K562 (cell line): ENCODE measurements around the gene CEP70. TPM values are rescaled to one million over a fixed set of nuclear protein-coding genes. Genes with fewer than 3 reads are reported as not detected.
A peak's percentile ranks its signal among the peaks of the same experiment; 100 is the strongest.

Experiments
- ATAC-seq: fragments of 200-7000 bp; cut with Tn5 transposase; 3 replicates; pipeline ENCODE4 v1.9.1; 2020; ENCODE audit warnings: moderate library complexity
- BruUV-seq: library from RNA; stranded (reverse); fragments of 400-500 nt; replicated peaks from 2 replicates; lab custom pipeline; 2021; lab: Mats Ljungman, UMichigan
- CTCF ChIA-PET: fragments of 300-600 bp; formaldehyde crosslinking; extraction: SDS; loops from one replicate; lab custom pipeline; 2021; ENCODE audit warnings: low intra/inter-chr PET ratio; lab: Yijun Ruan, JAX
- POLR2A ChIA-PET: fragments of 300-600, 350-650 bp; sonication (Branson Sonifier 250); formaldehyde crosslinking; extraction: SDS; loops from one replicate; lab custom pipeline; 2021; ENCODE audit warnings: antibody characterized with exemption, inconsistent platforms; lab: Yijun Ruan, JAX
- DNase-seq, 4 experiments: peaks; one replicate each; pipeline versions ENCODE4 v3.0.0 to v3.0.0-alpha.2; 2011 to 2018; ENCODE audit warnings: low spot score in 3 of 4, mixed read lengths in 3 of 4; ENCODE audit errors: extremely low read depth in 1 of 4
- FAIRE-seq: peaks from 2 replicates; lab custom pipeline; 2011; peaks lifted over from hg19 to GRCh38; lab: Jason Lieb, UNC
- H2AFZ ChIP-seq: 2 replicates; pipeline ENCODE4 v1.6.0; 2011; ENCODE audit warnings: low read depth, low read length, control low read depth, inconsistent platforms
- H3K27ac ChIP-seq: fragments of 200-600 bp; 3 replicates; pipeline ENCODE4 v1.8.0; 2011; ENCODE audit warnings: low read depth, mild to moderate bottlenecking, control low read depth, inconsistent platforms, low read length, moderate library complexity, mixed read lengths; ENCODE audit errors: extremely low read depth
- H3K27me3 ChIP-seq, 2 experiments: fragments of 300-600 bp in 1 of 2; 2 replicates in 1 of 2; 3 replicates in 1 of 2; pipeline versions ENCODE4 v1.6.0 to v1.8.0; 2011; ENCODE audit warnings: inconsistent platforms in 2 of 2, low read length in 2 of 2, mild to moderate bottlenecking in 1 of 2, mixed read lengths in 1 of 2, moderate library complexity in 1 of 2; ENCODE audit not compliant: control insufficient read depth in 2 of 2, insufficient read depth in 2 of 2
- H3K36me3 ChIP-seq: fragments of 300-600 bp; 3 replicates; pipeline ENCODE4 v1.8.0; 2011; ENCODE audit warnings: mild to moderate bottlenecking, low read length, inconsistent platforms; ENCODE audit not compliant: control insufficient read depth, insufficient read depth
- H3K4me1 ChIP-seq, 2 experiments: fragments of 200-600 bp in 1 of 2; replicated peaks in 1 of 2; 2 replicates in 1 of 2; 3 replicates in 1 of 2; pipeline versions ENCODE4 v1.5.1 to v1.8.0; 2011; ENCODE audit warnings: inconsistent platforms in 2 of 2, low read length in 2 of 2, mild to moderate bottlenecking in 1 of 2, mixed read lengths in 1 of 2, moderate library complexity in 1 of 2; ENCODE audit not compliant: control insufficient read depth in 2 of 2, insufficient read depth in 2 of 2
- H3K4me2 ChIP-seq: 2 replicates; pipeline ENCODE4 v1.6.1; 2011; ENCODE audit warnings: low read length, control low read depth, inconsistent platforms, mixed read lengths; ENCODE audit not compliant: insufficient read depth
- H3K4me3 ChIP-seq: fragments of 200-600 bp; sonication (generic), shearing (Covaris generic); 2 replicates; pipeline ENCODE4 v1.5.1; 2016; ENCODE audit warnings: control low read depth, inconsistent platforms
- H3K79me2 ChIP-seq: fragments of 200-600 bp; 3 replicates; pipeline ENCODE4 v1.8.0; 2011; ENCODE audit warnings: low read length, inconsistent platforms; ENCODE audit not compliant: control insufficient read depth, insufficient read depth
- H3K9ac ChIP-seq, 2 experiments: 2 replicates each; pipeline versions ENCODE4 v1.6.0 to v1.6.1; 2011; ENCODE audit warnings: low read depth in 2 of 2, low read length in 2 of 2, control low read depth in 1 of 2, inconsistent platforms in 1 of 2, mild to moderate bottlenecking in 1 of 2, mixed read lengths in 1 of 2; ENCODE audit not compliant: insufficient read depth in 1 of 2
- H3K9me1 ChIP-seq: one replicate; pipeline ENCODE4 v1.6.0; 2011; ENCODE audit warnings: inconsistent platforms, mild to moderate bottlenecking, low read length, moderate library complexity; ENCODE audit not compliant: control insufficient read depth, insufficient read depth
- H3K9me3 ChIP-seq: replicated peaks from 2 replicates; pipeline ENCODE4 v1.5.1; 2011; ENCODE audit warnings: low read depth, low read length, inconsistent platforms; ENCODE audit not compliant: control insufficient read depth, insufficient read depth
- H4K20me1 ChIP-seq: replicated peaks from 2 replicates; pipeline ENCODE4 v1.6.1; 2011; ENCODE audit warnings: low read length, inconsistent platforms, mixed read lengths; ENCODE audit not compliant: control insufficient read depth, insufficient read depth
- ASH1L ChIP-seq: fragments of 450-650 bp; IDR thresholded peaks from 2 replicates; pipeline ENCODE4 v1.6.1; 2018; ENCODE audit warnings: borderline replicate concordance, mild to moderate bottlenecking, low read depth; ENCODE audit not compliant: partially characterized antibody
- BRF1 ChIP-seq: IDR thresholded peaks from 3 replicates; pipeline ENCODE4 v1.6.1; 2011; ENCODE audit warnings: borderline replicate concordance, mild to moderate bottlenecking; ENCODE audit not compliant: insufficient read length; ENCODE audit errors: extremely low read depth
- ELF4 ChIP-seq: fragments of 450-650 bp; formaldehyde crosslinking; IDR thresholded peaks from 2 replicates; pipeline ENCODE4 v1.4.0; 2022; ENCODE audit warnings: missing genetic modification characterization
- L3MBTL2 ChIP-seq: fragments of 450-650 bp; IDR thresholded peaks from 2 replicates; pipeline ENCODE4 v1.6.1; 2016; ENCODE audit warnings: mild to moderate bottlenecking, moderate library complexity
- MCM7 ChIP-seq, 2 experiments: fragments of 450-650 bp; IDR thresholded peaks; 2 replicates each; pipeline ENCODE4 v1.6.1; 2016 to 2018
- MTA2 ChIP-seq: fragments of 450-650 bp; IDR thresholded peaks from 2 replicates; pipeline ENCODE4 v1.6.1; 2016; ENCODE audit warnings: low read depth
- NRF1 ChIP-seq, 2 experiments: fragments of 450-650 bp; IDR thresholded peaks in 1 of 2; conservative IDR thresholded peaks in 1 of 2; 2 replicates each; pipeline ENCODE4 v1.6.1; 2014; ENCODE audit warnings: mild to moderate bottlenecking in 2 of 2
- PBX2 ChIP-seq, 2 experiments: IDR thresholded peaks in 1 of 2; conservative IDR thresholded peaks in 1 of 2; 2 replicates each; pipeline ENCODE4 v1.6.1; 2016; ENCODE audit warnings: low read depth in 2 of 2, mild to moderate bottlenecking in 1 of 2, missing compliant biosample characterization in 1 of 2, missing genetic modification characterization in 1 of 2, moderate library complexity in 1 of 2
- POLR2G ChIP-seq: fragments of 200-400 bp; formaldehyde crosslinking; IDR thresholded peaks from 2 replicates; pipeline ENCODE4 v1.6.1; 2017; ENCODE audit warnings: low read depth, mild to moderate bottlenecking, antibody characterized with exemption, low read length, moderate library complexity
- RNF2 ChIP-seq: sonication (generic); IDR thresholded peaks from 2 replicates; pipeline ENCODE4 v1.6.1; 2016
- SPI1 ChIP-seq: IDR thresholded peaks from 2 replicates; pipeline ENCODE4 v1.6.1; 2011; ENCODE audit warnings: low read depth, low read length, control low read depth, borderline replicate concordance
- STAT5A ChIP-seq: IDR thresholded peaks from 2 replicates; pipeline ENCODE4 v1.6.1; 2012; ENCODE audit warnings: low read length, inconsistent platforms, borderline replicate concordance
- TFAM ChIP-seq: fragments of 250-450 bp; sonication (Bioruptor Pico); conservative IDR thresholded peaks from 2 replicates; pipeline ENCODE4 v1.5.0; 2021; ENCODE audit warnings: mild to moderate bottlenecking, moderate library complexity
- U2AF1 ChIP-seq: fragments of 200-400 bp; formaldehyde crosslinking; optimal IDR thresholded peaks from 2 replicates; pipeline ENCODE3; 2017; ENCODE audit warnings: mild to moderate bottlenecking, low read depth, low read length, moderate library complexity
- YBX1 ChIP-seq: fragments of 450-650 bp; IDR thresholded peaks from 2 replicates; pipeline ENCODE4 v1.7.1; 2016; ENCODE audit warnings: mild to moderate bottlenecking
- ZNF592 ChIP-seq: fragments of 450-650 bp; IDR thresholded peaks from 2 replicates; pipeline ENCODE4 v1.6.1; 2017; ENCODE audit warnings: antibody characterized with exemption, mild to moderate bottlenecking
- WGBS: fragments of 100-300 bp; shearing (Covaris generic); methylation state at CpG from one replicate; pipeline ENCODE4 v1.1.6; 2016; ENCODE audit warnings: low coverage, mixed read lengths; ENCODE audit not compliant: insufficient coverage; ENCODE audit errors: missing lambda C conversion rate; 5-methylcytosine and 5-hydroxymethylcytosine counted together
- in situ Hi-C: fragments of 300-500 bp; cut with MboI; formaldehyde crosslinking; loops from 4 replicates; pipeline ENCODE4 v1.15.0; 2018; ENCODE audit warnings: inconsistent platforms, mixed read lengths
- intact Hi-C: fragments of 100-400 bp; cut with micrococcal nuclease; formaldehyde crosslinking; loops from 2 replicates; pipeline ENCODE4 v1.14.2; 2022
- polyA plus RNA-seq, 8 experiments: library from polyadenylated mRNA; depleted of rRNA in 4 of 8; stranded (reverse) in 5 of 8; unstranded in 3 of 8; fragments of >200 nt; fragmentation: Nextera tagmentation in 2 of 8; fragmentation: Illumina TruSeq in 1 of 8; extraction: Ambion mirVana in 2 of 8; extraction: Trizol in 1 of 8; gene quantifications; 2 replicates each; pipeline versions ENCODE4 v1.2.1 to v1.2.3, GENCODE V29; 2011 to 2014; ENCODE audit warnings: inconsistent platforms in 1 of 8, missing spikeins in 1 of 8
- total RNA-seq, 7 experiments: library from RNA; depleted of rRNA in 6 of 7; stranded (reverse); fragments of >200 nt in 6 of 7; fragmentation: Illumina TruSeq in 2 of 7; extraction: Trizol in 2 of 7; gene quantifications; 2 replicates each; pipeline versions ENCODE4 v1.2.1 to v1.2.3, GENCODE V29; 2011 to 2021; ENCODE audit warnings: low replicate concordance in 1 of 7

The CEP70 gene
- total and polyA plus RNA-seq, 9 of the 15 experiments (the other 6 are each of a cell fraction or from before 2014, with no cell fraction given): 16.1 to 31.5 (median 23.4) TPM

GRCh38 chr3:138608322-138609135 lies 14.5 kb upstream of the CEP70 start, which contains the start of gene FAIM:
Gene FAIM (plus strand): TSS chr3:138608771. CDS start chr3:138619727, 10,956 bp downstream.
- Histone ChIP-seq H3K4me3 (peak within 1 kb of the TSS; percentile 47), H4K20me1 (no peaks in the 10 kb centered on the region), H3K27ac (peak within 1 kb of the TSS; percentile 74), H2AFZ (peak within 1 kb of the TSS; percentile 76), H3K79me2 (no peaks in the 10 kb centered on the region), H3K9me3 (no peaks in the 10 kb centered on the region), H3K4me1 (peaks cover 0 to 11% of the 10 kb centered on the region in 2 experiments; a peak in 2 of 5 replicates), H3K36me3 (no peaks in the 10 kb centered on the region), H3K9me1 (no peaks in the 10 kb centered on the region), H3K9ac (peak within 1 kb of the TSS; percentile 68 to 90), H3K27me3 (no peaks in the 10 kb centered on the region), H3K4me2 (peak within 1 kb of the TSS; percentile 69)
- TSS peak; percentile 61 for BruUV-seq
- ATAC-seq (peak; percentile 87), DNase-seq (peak; percentile 47 to 54 (median 48)), FAIRE-seq (no peak)
- in situ Hi-C loops: no loop called here
- WGBS: 31% methylated on average over 54 of the region's 68 CpGs
- ChIA-PET CTCF (no interaction called here), POLR2A (interaction anchor here (1.0 to 1.5 kb wide), 2 partner anchors 10 to 15 kb away, joined by 3 to 7 read pairs; partner anchors contain the start of gene CEP70)
- intact Hi-C loops: no loop called here
- TF ChIP-seq MCM7 (IDR thresholded peaks at IDR 0.05) (no peak), PBX2 (CRISPR knock-in tag; IDR thresholded peaks at IDR 0.05; ENCODE audit: low read depth) (no peak), PBX2 (tag; conservative IDR thresholded peaks at IDR 0.05; ENCODE audit: low read depth) (no peak), ZNF592 (no peak; the same call in 1 of the 2 replicates), YBX1 (no peak), ELF4 (CRISPR knock-in tag) (no peak), U2AF1 (no peak), NRF1 (conservative IDR thresholded peaks at IDR 0.05 in 1 of 2, IDR thresholded peaks at IDR 0.05 in 1 of 2) (peak; percentile 60 to 68), L3MBTL2 (peak; percentile 69), STAT5A (no peak), BRF1 (no peak), ASH1L (no peak), TFAM (CRISPR knock-in tag) (no peak), SPI1 (no peak), RNF2 (no peak), POLR2G (peak; percentile 82), MTA2 (no peak)
